ENCODE data around the gene SLC13A4.
"Not testable (repeated sequence)": the region's sequence is repeated elsewhere in the genome, so short reads cannot be mapped to it uniquely, and the experiment has no call there.

The SLC13A4 gene

GRCh38 chr7:135659159-135659846, 68.7 kb downstream of the SLC13A4 start:
- DNase-seq: no peak

- DNase-seq: no peak
Measured at GRCh38 chr7:135658564-135658963, 69.4 kb downstream of the SLC13A4 start.

GRCh38 chr7:135653340-135654080, 74.5 kb downstream of the SLC13A4 start:
- DNase-seq: no peak

GRCh38 chr7:135650831-135651573, 77.0 kb downstream of the SLC13A4 start:
- no peak for DNase-seq

- DNase-seq: no peak
Measured at GRCh38 chr7:135648235-135648634, 79.8 kb downstream of the SLC13A4 start.

- DNase-seq: no peak
Measured at GRCh38 chr7:135647755-135648154, 80.2 kb downstream of the SLC13A4 start.

GRCh38 chr7:135645296-135645904, 82.6 kb downstream of the SLC13A4 start:
- no peak for DNase-seq

GRCh38 chr7:135644729-135645128, 83.3 kb downstream of the SLC13A4 start:
- no peak for DNase-seq

GRCh38 chr7:135644154-135644553, 83.8 kb downstream of the SLC13A4 start:
- DNase-seq: no peak

GRCh38 chr7:135639690-135640089, 88.3 kb downstream of the SLC13A4 start:
- not testable (repeated sequence) for DNase-seq

GRCh38 chr7:135634191-135634878, 93.7 kb downstream of the SLC13A4 start:
- DNase-seq: no peak

All from activated CD4-positive, alpha-beta T cell treated with anti-CD3 and anti-CD28 coated beads for 1 hour (primary cell).